A673 (cell line): ENCODE data around the gene C19orf47.

ENCODE experiments used
- CTCF ChIP-seq: fragments of 300-800, 200-600 bp; sonication (generic); conservative IDR thresholded peaks from 2 replicates; pipeline ENCODE4 v1.5.1; 2017; ENCODE audit warnings: low read depth, mild to moderate bottlenecking, antibody characterized with exemption, low read length, moderate library complexity, mixed read lengths
- EZH2 ChIP-seq: fragments of 200-600 bp; sonication (generic); IDR thresholded peaks from 2 replicates; pipeline ENCODE4 v1.6.1; 2017; ENCODE audit warnings: borderline replicate concordance, low read depth, mild to moderate bottlenecking, mixed read lengths, antibody characterized with exemption, low read length; ENCODE audit not compliant: poor library complexity, severe bottlenecking

- TF ChIP-seq CTCF (no peak), EZH2 (no peak)
Measured at GRCh38 chr19:40357640-40358039, 9.4 kb upstream of the C19orf47 start.
